HepG2 (cell line): Measurements from ENCODE around the gene GPR31. TPM values are rescaled to one million over a fixed set of nuclear protein-coding genes. Genes with fewer than 3 reads are reported as not detected.
A peak's percentile ranks its signal among the peaks of the same experiment; 100 is the strongest.

Experiments used
- ATAC-seq: fragments of 200-7000 bp; cut with Tn5 transposase; 3 replicates; pipeline ENCODE4 v1.9.1; 2020; ENCODE audit warnings: mild to moderate bottlenecking, moderate library complexity
- BruUV-seq: library from RNA; stranded (reverse); fragments of 400-500 nt; replicated peaks from 2 replicates; lab custom pipeline; 2021; lab: Mats Ljungman, UMichigan
- CTCF ChIA-PET: fragments of 300-600 bp; formaldehyde crosslinking; extraction: SDS; loops from one replicate; lab custom pipeline; 2021; ENCODE audit warnings: low total read pairs, inconsistent platforms, low intra/inter-chr PET ratio; lab: Yijun Ruan, JAX
- POLR2A ChIA-PET: fragments of 350-600 bp; sonication (Branson Sonifier 250); formaldehyde crosslinking; loops from one replicate; lab custom pipeline; 2020; ENCODE audit warnings: antibody characterized with exemption, inconsistent platforms; lab: Yijun Ruan, JAX
- DNase-seq: peaks from one replicate; pipeline ENCODE4 v3.0.0-alpha.2; 2015; ENCODE audit warnings: low spot score
- FAIRE-seq: peaks from 3 replicates; lab custom pipeline; 2011; peaks lifted over from hg19 to GRCh38; lab: Jason Lieb, UNC
- H2AFZ ChIP-seq: one replicate; pipeline ENCODE4 v1.6.1; 2011; ENCODE audit warnings: low read length, inconsistent platforms
- H3K27ac ChIP-seq: fragments of 300-600 bp; 3 replicates; pipeline ENCODE4 v1.8.0; 2011; ENCODE audit warnings: mixed run types, mild to moderate bottlenecking, mixed read lengths, low read length, inconsistent platforms; ENCODE audit not compliant: insufficient read depth; ENCODE audit errors: extremely low read length
- H3K27me3 ChIP-seq, 2 experiments: fragments of 200-600 bp in 1 of 2; 2 replicates in 1 of 2; 3 replicates in 1 of 2; pipeline versions ENCODE4 v1.6.0 to v1.8.0; 2011; ENCODE audit warnings: low read length in 2 of 2, mild to moderate bottlenecking in 2 of 2, moderate library complexity in 2 of 2, inconsistent platforms in 1 of 2; ENCODE audit not compliant: insufficient read depth in 2 of 2, control insufficient read depth in 1 of 2
- H3K36me3 ChIP-seq, 2 experiments: fragments of 200-600 bp in 1 of 2; replicated peaks in 1 of 2; 2 replicates in 1 of 2; 3 replicates in 1 of 2; pipeline versions ENCODE4 v1.5.1 to v1.8.0; 2011; ENCODE audit warnings: low read length in 2 of 2, inconsistent platforms in 1 of 2; ENCODE audit not compliant: insufficient read depth in 2 of 2, control insufficient read depth in 1 of 2
- H3K4me1 ChIP-seq: 2 replicates; pipeline ENCODE4 v1.5.1; 2012; ENCODE audit warnings: low read length, inconsistent platforms; ENCODE audit not compliant: insufficient read depth
- H3K4me2 ChIP-seq: 2 replicates; pipeline ENCODE4 v1.6.0; 2011; ENCODE audit warnings: low read depth, low read length, inconsistent platforms
- H3K4me3 ChIP-seq, 3 experiments: fragments of 200-600 bp in 1 of 3; sonication (generic), shearing (Covaris generic) in 1 of 3; replicated peaks in 1 of 3; 2 replicates each; pipeline ENCODE4 v1.5.1; 2011 to 2016; ENCODE audit warnings: low read length in 3 of 3, inconsistent platforms in 2 of 3, low read depth in 2 of 3, mild to moderate bottlenecking in 2 of 3, control low read depth in 1 of 3, mixed read lengths in 1 of 3; ENCODE audit not compliant: insufficient read depth in 1 of 3
- H3K79me2 ChIP-seq: one replicate; pipeline ENCODE4 v1.6.1; 2011; ENCODE audit warnings: low read length, inconsistent platforms; ENCODE audit not compliant: insufficient read depth
- H3K9ac ChIP-seq: 2 replicates; pipeline ENCODE4 v1.6.0; 2011; ENCODE audit warnings: mild to moderate bottlenecking, low read depth, low read length, inconsistent platforms; ENCODE audit not compliant: insufficient read depth
- H3K9me3 ChIP-seq: 2 replicates; pipeline ENCODE4 v1.5.1; 2012; ENCODE audit warnings: mild to moderate bottlenecking, low read length
- H4K20me1 ChIP-seq: 2 replicates; pipeline ENCODE4 v1.6.0; 2011; ENCODE audit warnings: inconsistent platforms, mild to moderate bottlenecking, low read length, moderate library complexity; ENCODE audit not compliant: insufficient read depth
- AKAP8 ChIP-seq: sonication (generic); formaldehyde crosslinking; IDR thresholded peaks from 2 replicates; pipeline ENCODE4 v1.5.1; 2020; ENCODE audit warnings: mild to moderate bottlenecking, missing genetic modification reagents
- ARNTL ChIP-seq: sonication (generic); formaldehyde crosslinking; IDR thresholded peaks from 2 replicates; pipeline ENCODE4 v1.4.0; 2020; ENCODE audit warnings: mild to moderate bottlenecking, missing genetic modification reagents
- ATRX ChIP-seq: sonication (generic); formaldehyde crosslinking; IDR thresholded peaks from 2 replicates; pipeline ENCODE4 v1.4.0; 2020; ENCODE audit warnings: missing genetic modification reagents, borderline replicate concordance
- BHLHE40 ChIP-seq: IDR thresholded peaks from 2 replicates; pipeline ENCODE4 v1.6.1; 2011; ENCODE audit warnings: low read length, improper control_type of control experiment
- ELF3 ChIP-seq: IDR thresholded peaks from 2 replicates; pipeline ENCODE4 v1.6.1; 2016; ENCODE audit warnings: missing genetic modification reagents, missing compliant biosample characterization
- IKZF1 ChIP-seq: fragments of 450-650 bp; IDR thresholded peaks from 2 replicates; pipeline ENCODE4 v1.7.1; 2016
- MATR3 ChIP-seq: sonication (generic); formaldehyde crosslinking; IDR thresholded peaks from 2 replicates; pipeline ENCODE4 v1.4.0; 2020; ENCODE audit warnings: missing genetic modification reagents
- MTF1 ChIP-seq: sonication (generic); formaldehyde crosslinking; IDR thresholded peaks from 2 replicates; pipeline ENCODE4 v1.5.0; 2020; ENCODE audit warnings: missing genetic modification reagents
- PBX2 ChIP-seq: IDR thresholded peaks from 2 replicates; pipeline ENCODE4 v1.6.1; 2016; ENCODE audit warnings: control low read depth
- REPIN1 ChIP-seq: sonication (generic); formaldehyde crosslinking; IDR thresholded peaks from 2 replicates; pipeline ENCODE4 v1.8.0; 2022; ENCODE audit warnings: missing genetic modification reagents, low read depth, mild to moderate bottlenecking, borderline replicate concordance
- SNAPC2 ChIP-seq: sonication (generic); formaldehyde crosslinking; IDR thresholded peaks from 2 replicates; pipeline ENCODE4 v1.8.1; 2022; ENCODE audit warnings: mild to moderate bottlenecking, missing genetic modification reagents
- TBP ChIP-seq: sonication (generic); formaldehyde crosslinking; IDR thresholded peaks from 2 replicates; pipeline ENCODE4 v1.5.0; 2020; ENCODE audit warnings: missing genetic modification reagents
- TSC22D2 ChIP-seq: sonication (generic); formaldehyde crosslinking; IDR thresholded peaks from 2 replicates; pipeline ENCODE4 v1.5.1; 2020; ENCODE audit warnings: missing genetic modification reagents, mild to moderate bottlenecking, borderline replicate concordance
- ZNF232 ChIP-seq: sonication (generic); formaldehyde crosslinking; IDR thresholded peaks from 2 replicates; pipeline ENCODE4 v1.4.0; 2020; ENCODE audit warnings: missing genetic modification reagents, borderline replicate concordance
- ZNF333 ChIP-seq: sonication (generic); formaldehyde crosslinking; IDR thresholded peaks from 2 replicates; pipeline ENCODE4 v1.4.0; 2020; ENCODE audit warnings: mild to moderate bottlenecking, missing genetic modification reagents, borderline replicate concordance
- ZNF383 ChIP-seq: sonication (generic); formaldehyde crosslinking; IDR thresholded peaks from 2 replicates; pipeline ENCODE4 v1.4.0; 2020; ENCODE audit warnings: missing genetic modification reagents, mild to moderate bottlenecking, borderline replicate concordance
- ZSCAN20 ChIP-seq: sonication (generic); formaldehyde crosslinking; IDR thresholded peaks from 2 replicates; pipeline ENCODE4 v1.4.0; 2020; ENCODE audit warnings: missing genetic modification reagents, mild to moderate bottlenecking, borderline replicate concordance
- WGBS: methylation state at CpG from one replicate; pipeline ENCODE4 v1.1.6; 2017; ENCODE audit warnings: low lambda C conversion rate; 5-methylcytosine and 5-hydroxymethylcytosine counted together
- in situ Hi-C: cut with HindIII; loops from 2 replicates; pipeline ENCODE4 v1.10.0; 2017; ENCODE audit warnings: low pct_unique_long_range_greater_than_20kb; ENCODE audit not compliant: extremely low pct_ligation_motif_present
- intact Hi-C: fragments of 100-400 bp; cut with micrococcal nuclease; formaldehyde crosslinking; loops from one replicate; pipeline ENCODE4 v1.10.0; 2022; ENCODE audit not compliant: unreplicated experiment
- polyA plus RNA-seq, 8 experiments: library from polyadenylated mRNA; depleted of rRNA in 3 of 8; stranded (reverse) in 7 of 8; unstranded in 1 of 8; fragments of >200 nt; fragmentation: Illumina TruSeq in 4 of 8; extraction: Trizol in 4 of 8; gene quantifications; 2 replicates each; pipeline versions ENCODE4 v1.2.1 to v1.2.3, GENCODE V29; 2011 to 2016; ENCODE audit warnings: low read depth in 4 of 8, missing spikeins in 1 of 8, mixed read lengths in 1 of 8; ENCODE audit not compliant: insufficient read depth in 1 of 8
- total RNA-seq, 5 experiments: library from RNA; depleted of rRNA; stranded (reverse); fragments of >200 nt; fragmentation: Illumina TruSeq; extraction: Trizol; gene quantifications; 2 replicates each; pipeline ENCODE4 v1.2.3, GENCODE V29; 2016; ENCODE audit warnings: low read depth in 1 of 5
- TF ChIP-seq, protein P1 (sequence below): sonication (generic); formaldehyde crosslinking; IDR thresholded peaks from 2 replicates; pipeline ENCODE4 v1.5.0; 2020; ENCODE audit warnings: missing genetic modification reagents, mild to moderate bottlenecking, borderline replicate concordance

GPR31 gene
- total and polyA plus RNA-seq, 2 of the 13 experiments (the other 11 are each of a cell fraction or from before 2014, with no cell fraction given), result not detected

DNA sequence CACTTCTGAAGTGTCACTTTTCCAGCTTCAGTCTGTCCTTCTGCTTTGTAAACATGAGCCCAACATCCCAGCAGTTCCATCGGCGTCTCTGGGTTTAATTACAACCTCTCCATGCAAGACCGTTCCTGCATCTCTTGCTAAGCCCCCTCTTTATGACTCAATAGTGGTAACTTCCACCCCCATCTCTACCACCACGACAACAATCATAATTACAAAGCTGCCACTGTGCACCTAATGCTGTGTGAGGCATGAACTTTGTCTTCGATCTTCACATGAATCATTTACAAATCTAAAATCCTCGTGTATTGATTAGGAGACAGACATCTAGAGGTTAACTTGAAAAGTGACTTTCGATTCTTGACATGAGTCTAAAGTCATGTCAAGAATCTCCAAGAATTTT, 39.8 kb downstream of the GPR31 start:
- no peak overlapping the region for H3K27ac ChIP-seq
- CTCF ChIA-PET, result no interaction called here

DNA sequence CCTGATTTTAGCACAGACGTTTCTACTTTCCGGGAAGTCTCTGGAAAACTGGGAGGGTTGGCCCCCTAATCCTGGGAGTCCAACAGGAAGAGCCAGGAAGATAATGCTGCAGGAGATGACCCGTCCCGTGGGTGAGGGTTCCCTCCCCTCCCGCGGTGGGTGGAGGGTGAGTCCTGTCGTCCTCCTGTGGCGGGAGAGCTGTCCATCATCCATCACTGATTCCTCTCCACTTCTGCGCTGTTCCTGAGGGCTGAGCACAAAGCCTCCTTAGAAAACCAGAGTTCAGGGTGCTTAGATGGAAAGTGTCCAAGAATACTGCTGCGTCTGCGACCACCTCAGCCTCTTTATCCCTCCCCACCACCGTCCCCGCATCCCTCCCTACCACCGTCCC, 40.9 kb downstream of the GPR31 start:
- in situ Hi-C loops, result no loop called here
- no peaks in the 10 kb centered on the region for H3K79me2 ChIP-seq
- intact Hi-C loops, result no loop called here
- H4K20me1 ChIP-seq, result no peaks in the 10 kb centered on the region
- WGBS, result 48% methylated on average over 13 of the region's 14 CpGs
- ChIA-PET POLR2A (interaction anchor here (0.7 kb wide), 1 partner anchor 163 kb away, joined by 3 read pairs; no protein-coding TSS in a partner anchor), CTCF (no interaction called here)
- peak; percentile 16 for ATAC-seq
- BruUV-seq, result no TSS peak
- peaks cover 38% of the 10 kb centered on the region for H3K4me1 ChIP-seq
- H3K4me2 ChIP-seq, result peak overlapping the region; percentile 46
- H3K4me3 ChIP-seq, result peak overlapping the region in 1 of 3 experiments; percentile 7; a peak in 1 of 6 replicates
- H3K27me3 ChIP-seq, result peaks cover 2 to 40% of the 10 kb centered on the region in 2 experiments; a peak in 4 of 5 replicates
- no peak overlapping the region for H3K9ac ChIP-seq
- no peak for DNase-seq
- no peak overlapping the region for H2AFZ ChIP-seq
- H3K27ac ChIP-seq, result no peak overlapping the region
- peaks cover 10% of the 10 kb centered on the region for H3K9me3 ChIP-seq
- H3K36me3 ChIP-seq, result no peaks in the 10 kb centered on the region
- no peak for FAIRE-seq
- TF ChIP-seq ELF3 (CRISPR knock-in tag), result no peak
- TF ChIP-seq ZNF232 (CRISPR knock-in tag), result no peak
- TF ChIP-seq BHLHE40, result no peak
- no peak for TF ChIP-seq IKZF1
- no peak for TF ChIP-seq SNAPC2
- no peak for TF ChIP-seq ATRX (CRISPR knock-in tag)
- no peak for TF ChIP-seq AKAP8
- TF ChIP-seq ZSCAN20 (CRISPR knock-in tag), result no peak
- no peak for TF ChIP-seq TSC22D2 (CRISPR knock-in tag)
- TF ChIP-seq TBP (CRISPR knock-in tag), result no peak
- TF ChIP-seq MTF1, result no peak
- TF ChIP-seq, protein P1, sequence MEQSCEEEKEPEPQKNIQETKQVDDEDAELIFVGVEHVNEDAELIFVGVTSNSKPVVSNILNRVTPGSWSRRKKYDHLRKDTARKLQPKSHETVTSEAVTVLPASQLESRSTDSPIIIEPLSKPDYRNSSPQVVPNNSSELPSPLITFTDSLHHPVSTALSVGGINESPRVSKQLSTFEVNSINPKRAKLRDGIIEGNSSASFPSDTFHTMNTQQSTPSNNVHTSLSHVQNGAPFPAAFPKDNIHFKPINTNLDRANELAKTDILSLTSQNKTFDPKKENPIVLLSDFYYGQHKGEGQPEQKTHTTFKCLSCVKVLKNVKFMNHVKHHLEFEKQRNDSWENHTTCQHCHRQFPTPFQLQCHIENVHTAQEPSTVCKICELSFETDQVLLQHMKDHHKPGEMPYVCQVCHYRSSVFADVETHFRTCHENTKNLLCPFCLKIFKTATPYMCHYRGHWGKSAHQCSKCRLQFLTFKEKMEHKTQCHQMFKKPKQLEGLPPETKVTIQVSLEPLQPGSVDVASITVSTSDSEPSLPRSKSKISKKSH (CRISPR knock-in tag), result peak; percentile 36; the same call in 1 of the 2 replicates
- TF ChIP-seq ZNF383 (CRISPR knock-in tag), result no peak
- TF ChIP-seq REPIN1 (CRISPR knock-in tag), result no peak
- peak; percentile 28; the same call in 1 of the 2 replicates for TF ChIP-seq PBX2 (CRISPR knock-in tag)
- no peak for TF ChIP-seq ZNF333 (CRISPR knock-in tag)
- no peak for TF ChIP-seq MATR3

More for the DNA sequence above, 39.8 kb downstream of the GPR31 start:
- no TSS peak for BruUV-seq
- no peak overlapping the region for H3K4me2 ChIP-seq
- intact Hi-C loops, result loop anchor here (1.0 kb wide), 1 partner anchor 116 kb away; no protein-coding TSS in a partner anchor
- H3K9me3 ChIP-seq, result peaks cover 10% of the 10 kb centered on the region
- H3K9ac ChIP-seq, result no peak overlapping the region
- no peak overlapping the region for H3K4me3 ChIP-seq
- no peak for ATAC-seq
- no peak overlapping the region for H2AFZ ChIP-seq
- TF ChIP-seq TBP (CRISPR knock-in tag), result no peak
- TF ChIP-seq ARNTL (CRISPR knock-in tag), result no peak
- TF ChIP-seq, all 625 proteins: peak for 0
- no peaks in the 10 kb centered on the region for H3K79me2 ChIP-seq
- peaks cover 2 to 30% of the 10 kb centered on the region in 2 experiments; a peak in 4 of 5 replicates for H3K27me3 ChIP-seq
- FAIRE-seq (no peak), DNase-seq (no peak)
- 31% methylated on average over 7 of the region's 7 CpGs for whole genome bisulfite sequencing
- in situ Hi-C loops, result no loop called here
- H3K4me1 ChIP-seq, result peaks cover 50% of the 10 kb centered on the region
- H3K36me3 ChIP-seq, result no peaks in the 10 kb centered on the region
- H4K20me1 ChIP-seq, result no peaks in the 10 kb centered on the region
- POLR2A ChIA-PET, result no interaction called here
